Kidney epithelial cell (primary cell): ENCODE data around the gene XXYLT1. TPM values are rescaled to one million over a fixed set of nuclear protein-coding genes. Genes with fewer than 3 reads are reported as not detected.
"Not testable (repeated sequence)": the region's sequence is repeated elsewhere in the genome, so short reads cannot be mapped to it uniquely, and the experiment has no call there.

Source experiments
- DNase-seq: peaks from one replicate; pipeline ENCODE4 v3.0.0-alpha.2; 2010; ENCODE audit warnings: low read depth
- H3K27me3 ChIP-seq: 2 replicates; pipeline ENCODE4 v1.6.0; 2011; ENCODE audit warnings: low read length; ENCODE audit not compliant: control insufficient read depth, insufficient read depth
- H3K36me3 ChIP-seq: 2 replicates; pipeline ENCODE4 v1.5.1; 2011; ENCODE audit warnings: low read length; ENCODE audit not compliant: control insufficient read depth, insufficient read depth
- H3K4me3 ChIP-seq: 2 replicates; pipeline ENCODE4 v1.5.1; 2011; ENCODE audit warnings: low read depth, mild to moderate bottlenecking, control low read depth, low read length
- total RNA-seq: library from RNA; depleted of rRNA; stranded (reverse); fragments of >200 nt; gene quantifications from 2 replicates; pipeline ENCODE4 v1.2.3, GENCODE V29; 2015
- TF ChIP-seq, protein P1 (sequence below): IDR thresholded peaks from 2 replicates; pipeline ENCODE4 v1.5.1; 2011; ENCODE audit warnings: mild to moderate bottlenecking, moderate library complexity, low read length, control low read depth, inconsistent platforms; ENCODE audit not compliant: insufficient read depth, poor library complexity, severe bottlenecking

XXYLT1 gene
- total RNA-seq, 1 donor from 2014 or later = 18.7 TPM

DNA sequence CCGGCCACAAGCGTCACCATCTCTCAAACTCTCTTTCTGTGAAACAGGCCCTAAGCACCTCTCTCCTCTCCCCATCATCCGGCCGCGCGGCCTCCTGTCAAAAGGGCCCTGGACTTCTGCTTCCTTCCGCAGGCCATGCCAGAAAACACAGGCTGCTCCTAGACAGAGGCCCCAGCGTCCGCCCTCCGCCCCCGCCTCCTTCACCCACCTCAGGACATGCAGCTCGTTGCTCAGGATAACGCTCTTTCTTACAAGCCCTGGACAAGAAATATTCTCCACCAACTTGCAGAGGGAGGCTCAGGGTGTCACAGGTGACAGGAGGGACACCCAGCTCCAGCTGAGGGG lies 212.0 kb downstream of the XXYLT1 start:
- peaks cover 27% of the 10 kb centered on the region for H3K27me3 ChIP-seq
- TF ChIP-seq, protein P1, sequence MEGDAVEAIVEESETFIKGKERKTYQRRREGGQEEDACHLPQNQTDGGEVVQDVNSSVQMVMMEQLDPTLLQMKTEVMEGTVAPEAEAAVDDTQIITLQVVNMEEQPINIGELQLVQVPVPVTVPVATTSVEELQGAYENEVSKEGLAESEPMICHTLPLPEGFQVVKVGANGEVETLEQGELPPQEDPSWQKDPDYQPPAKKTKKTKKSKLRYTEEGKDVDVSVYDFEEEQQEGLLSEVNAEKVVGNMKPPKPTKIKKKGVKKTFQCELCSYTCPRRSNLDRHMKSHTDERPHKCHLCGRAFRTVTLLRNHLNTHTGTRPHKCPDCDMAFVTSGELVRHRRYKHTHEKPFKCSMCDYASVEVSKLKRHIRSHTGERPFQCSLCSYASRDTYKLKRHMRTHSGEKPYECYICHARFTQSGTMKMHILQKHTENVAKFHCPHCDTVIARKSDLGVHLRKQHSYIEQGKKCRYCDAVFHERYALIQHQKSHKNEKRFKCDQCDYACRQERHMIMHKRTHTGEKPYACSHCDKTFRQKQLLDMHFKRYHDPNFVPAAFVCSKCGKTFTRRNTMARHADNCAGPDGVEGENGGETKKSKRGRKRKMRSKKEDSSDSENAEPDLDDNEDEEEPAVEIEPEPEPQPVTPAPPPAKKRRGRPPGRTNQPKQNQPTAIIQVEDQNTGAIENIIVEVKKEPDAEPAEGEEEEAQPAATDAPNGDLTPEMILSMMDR = no peak
- DNase-seq = no peak
- H3K4me3 ChIP-seq = no peak overlapping the region
- no peaks in the 10 kb centered on the region for H3K36me3 ChIP-seq

DNA sequence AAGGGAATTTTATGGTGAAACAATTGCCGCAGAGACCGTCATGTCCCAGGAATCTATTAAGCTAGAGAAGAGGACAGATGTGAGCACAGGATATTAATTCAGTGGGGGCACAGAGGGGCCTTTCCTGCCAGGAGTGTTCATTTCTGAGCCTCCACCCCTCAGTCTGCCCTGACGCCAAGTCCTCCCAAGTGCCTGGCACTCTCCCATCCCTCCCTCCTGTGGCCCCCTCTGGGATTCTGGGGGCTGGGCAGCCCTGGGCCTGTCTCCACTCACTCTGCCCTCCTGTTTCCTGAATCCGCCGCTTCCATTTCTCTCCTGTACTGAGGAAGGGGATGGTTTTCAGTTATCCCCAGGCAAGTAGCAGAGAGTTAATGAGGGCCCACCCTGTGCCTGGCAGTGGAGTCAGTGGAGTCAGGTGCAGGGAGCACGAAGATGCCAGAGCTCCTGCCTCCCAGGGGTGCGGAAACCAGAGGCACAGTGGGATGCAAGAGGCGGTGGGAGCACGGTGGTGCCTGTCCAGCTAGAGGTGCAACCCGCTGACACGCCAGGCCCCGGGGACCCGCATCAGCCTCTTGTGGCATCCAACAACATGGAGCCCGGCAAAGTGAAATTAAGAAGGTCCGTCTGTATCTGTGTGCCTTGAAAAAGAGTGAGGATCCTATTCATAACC lies 212.5 kb downstream of the XXYLT1 start:
- no peak overlapping the region for H3K4me3 ChIP-seq
- no peaks in the 10 kb centered on the region for H3K36me3 ChIP-seq
- H3K27me3 ChIP-seq = peaks cover 27% of the 10 kb centered on the region
- TF ChIP-seq, protein P1 = no peak
- DNase-seq = no peak

DNA sequence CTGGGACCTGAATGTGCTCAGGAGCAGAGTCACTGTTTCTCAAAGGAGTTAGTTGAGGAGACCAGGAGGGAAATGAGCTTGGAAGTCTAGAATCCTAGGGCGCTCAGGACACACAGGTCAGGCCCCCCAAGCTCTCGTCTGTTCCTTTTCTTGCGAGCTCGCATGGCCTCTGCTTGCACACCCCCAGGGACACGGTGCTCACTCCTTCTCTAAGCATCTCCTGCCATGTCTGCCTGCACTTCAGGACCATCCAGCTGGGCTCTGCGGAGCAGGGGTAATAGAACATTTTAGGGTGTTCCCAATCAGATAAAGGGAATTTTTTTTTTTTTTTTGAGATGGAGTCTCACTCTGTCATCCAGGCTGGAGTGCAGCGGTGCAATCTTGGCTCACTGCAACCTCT lies 213.2 kb downstream of the XXYLT1 start:
- Histone ChIP-seq H3K4me3 (no peak overlapping the region), H3K27me3 (peaks cover 27% of the 10 kb centered on the region), H3K36me3 (no peaks in the 10 kb centered on the region)
- TF ChIP-seq, protein P1 = no peak
- DNase-seq = no peak

DNA sequence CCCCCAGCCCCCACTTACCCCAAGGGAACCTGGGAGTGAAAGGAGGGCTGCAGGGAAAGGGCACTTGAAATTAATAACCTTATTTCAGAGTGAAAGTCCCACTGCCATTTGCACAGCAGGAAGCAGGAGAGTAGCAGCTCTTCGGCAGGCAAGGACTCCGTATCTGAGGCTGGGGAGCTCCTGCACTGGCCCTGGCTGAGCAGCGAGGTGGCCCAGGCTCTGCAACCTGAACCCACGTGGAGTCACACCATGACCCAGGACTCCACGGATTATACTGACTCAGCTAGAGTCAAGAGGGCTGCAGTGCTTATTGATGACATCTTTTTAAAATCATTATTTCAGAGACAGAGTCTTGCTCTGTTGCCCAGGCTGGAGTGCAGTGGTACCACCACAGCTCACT lies 214.5 kb downstream of the XXYLT1 start:
- no peak for DNase-seq
- TF ChIP-seq, protein P1 = no peak
- Histone ChIP-seq H3K36me3 (no peaks in the 10 kb centered on the region), H3K4me3 (no peak overlapping the region), H3K27me3 (peaks cover 21% of the 10 kb centered on the region)

DNA sequence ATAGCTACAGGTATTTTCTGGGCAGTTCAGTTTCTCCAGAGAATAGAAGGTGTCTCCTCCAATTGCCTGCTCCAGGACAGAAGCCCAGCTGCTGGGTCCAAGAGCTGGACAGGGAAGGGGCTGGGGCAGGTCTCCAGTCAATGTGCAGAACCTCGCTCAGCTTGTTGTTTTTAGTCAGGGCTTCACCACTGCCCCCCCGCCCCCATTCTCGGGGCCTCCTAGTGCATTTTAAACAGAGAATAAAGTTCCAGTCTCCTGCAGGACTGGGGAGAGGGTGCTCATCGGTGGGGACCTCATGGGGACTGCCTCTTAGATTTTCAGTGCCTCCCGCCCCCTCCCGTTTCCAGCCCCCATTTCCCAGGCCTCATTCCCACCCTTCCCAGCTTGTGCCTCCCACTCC lies 216.6 kb downstream of the XXYLT1 start:
- H3K27me3 ChIP-seq = peaks cover 13% of the 10 kb centered on the region
- H3K4me3 ChIP-seq = no peak overlapping the region
- TF ChIP-seq, protein P1 = no peak
- H3K36me3 ChIP-seq = no peaks in the 10 kb centered on the region
- DNase-seq = no peak

DNA sequence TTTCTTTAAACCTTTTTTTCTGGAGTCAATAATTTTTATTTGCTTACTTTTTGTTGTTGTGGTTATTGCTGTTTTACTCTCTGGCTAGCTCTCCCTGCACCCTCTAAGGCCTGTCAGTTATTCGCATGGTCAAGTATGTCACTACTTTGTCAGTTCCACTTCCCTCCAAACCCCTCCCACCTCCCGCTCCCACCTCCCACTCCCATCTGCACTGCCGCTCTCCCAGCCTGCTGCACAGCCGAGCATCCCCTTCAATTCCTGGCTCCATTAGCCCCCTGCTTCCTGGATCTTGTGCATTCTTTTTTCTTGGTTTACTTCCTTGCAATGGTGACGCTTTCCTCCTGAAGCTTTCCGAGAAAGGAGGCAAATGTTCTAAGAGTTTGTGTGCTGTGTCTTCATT lies 218.0 kb downstream of the XXYLT1 start:
- H3K4me3 ChIP-seq = no peak overlapping the region
- DNase-seq = no peak
- H3K36me3 ChIP-seq = no peaks in the 10 kb centered on the region
- peaks cover 7% of the 10 kb centered on the region for H3K27me3 ChIP-seq
- TF ChIP-seq, protein P1 = no peak

DNA sequence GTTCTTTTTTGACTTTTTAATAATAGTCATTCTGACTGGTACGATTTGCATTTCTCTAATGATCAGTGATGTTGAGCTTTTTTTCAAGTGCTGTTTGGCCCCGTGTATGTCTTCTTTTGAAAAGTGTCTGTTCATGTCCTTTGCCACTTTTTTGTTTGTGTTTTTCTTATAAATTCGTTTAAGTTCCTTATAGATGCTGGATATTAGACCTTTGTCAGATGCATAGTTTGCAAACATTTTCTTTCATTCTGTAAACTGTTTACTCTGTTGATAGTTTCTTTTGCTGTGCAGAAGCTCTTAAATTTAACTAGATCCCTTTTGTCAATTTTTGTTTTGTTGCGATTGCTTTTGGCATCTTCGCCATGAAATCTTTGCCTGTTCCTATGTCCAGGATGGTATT lies 220.7 kb downstream of the XXYLT1 start:
- DNase-seq, H3K36me3 ChIP-seq, H3K4me3 ChIP-seq, H3K27me3 ChIP-seq: not testable (repeated sequence)
